HG03575 (cell line): ENCODE measurements around the gene ATG3.
"Not testable (repeated sequence)": the region's sequence is repeated elsewhere in the genome, so short reads cannot be mapped to it uniquely, and the experiment has no call there.

Experiments used
- ATAC-seq: cut with Tn5 transposase; IDR thresholded peaks from one replicate; pipeline ENCODE4 v1.9.1; 2021; ENCODE audit not compliant: unreplicated experiment, insufficient number of reproducible peaks, low FRiP score; ENCODE audit errors: extremely low read depth

Gene ATG3

GRCh38 chr3:112505907-112506306 lies 55.9 kb downstream of the ATG3 start:
- no peak for ATAC-seq

GRCh38 chr3:112504123-112504522 lies 57.6 kb downstream of the ATG3 start:
- no peak for ATAC-seq

GRCh38 chr3:112503304-112503972 lies 58.3 kb downstream of the ATG3 start:
- no peak for ATAC-seq

GRCh38 chr3:112500621-112501020 lies 61.1 kb downstream of the ATG3 start:
- no peak for ATAC-seq

GRCh38 chr3:112498914-112499711 lies 62.6 kb downstream of the ATG3 start, which contains the start of gene BTLA:
Gene BTLA (minus strand): TSS chr3:112499472. CDS start chr3:112499358, 114 bp downstream.
- peak; percentile 40 for ATAC-seq

- ATAC-seq = no peak
Measured at GRCh38 chr3:112497897-112498548, 63.7 kb downstream of the ATG3 start.

GRCh38 chr3:112496366-112497067 lies 65.2 kb downstream of the ATG3 start:
- no peak for ATAC-seq

GRCh38 chr3:112494448-112494767 lies 67.4 kb downstream of the ATG3 start:
- not testable (repeated sequence) for ATAC-seq

- no peak for ATAC-seq
Measured at GRCh38 chr3:112492124-112492523, 69.6 kb downstream of the ATG3 start.

- ATAC-seq = no peak
Measured at GRCh38 chr3:112491373-112491772, 70.4 kb downstream of the ATG3 start.

GRCh38 chr3:112489674-112490479 lies 71.9 kb downstream of the ATG3 start:
- ATAC-seq = peak; percentile 38

GRCh38 chr3:112486811-112487505 lies 74.8 kb downstream of the ATG3 start:
- ATAC-seq = no peak

- ATAC-seq = no peak
Measured at GRCh38 chr3:112484352-112484751, 77.4 kb downstream of the ATG3 start.

- no peak for ATAC-seq
Measured at GRCh38 chr3:112482675-112483074, 79.1 kb downstream of the ATG3 start.
